GM19372 (cell line): ENCODE results near the gene GABRG3.

Experiments used
- ATAC-seq: cut with Tn5 transposase; IDR thresholded peaks from one replicate; pipeline ENCODE4 v1.9.1; 2021; ENCODE audit warnings: mild to moderate bottlenecking, low read depth, moderate library complexity; ENCODE audit not compliant: unreplicated experiment

Gene GABRG3

DNA sequence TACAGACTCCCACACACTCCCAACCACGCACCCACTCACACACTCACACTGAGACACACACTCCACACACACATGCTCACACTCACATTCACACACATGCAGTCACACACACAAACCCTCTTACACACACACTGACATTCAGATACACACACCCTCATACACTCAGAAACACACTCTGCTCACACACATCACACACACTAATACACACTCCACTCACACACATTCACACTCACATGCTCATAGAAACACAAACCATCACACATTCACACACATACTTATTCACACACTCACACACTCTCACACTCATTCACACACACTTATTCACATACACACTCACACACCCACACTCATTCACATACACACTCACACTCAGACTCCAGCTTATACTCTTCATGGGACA lies 618.8 kb downstream of the GABRG3 start:
- ATAC-seq: no peak
